Right renal pelvis (tissue), 4 donors: ENCODE measurements around the gene RTKN2. TPM values are rescaled to one million over a fixed set of nuclear protein-coding genes. Genes with fewer than 3 reads are reported as not detected.
"Not testable (repeated sequence)": the region's sequence is repeated elsewhere in the genome, so short reads cannot be mapped to it uniquely, and the experiment has no call there.

Source experiments
- DNase-seq, 4 donors: peaks; one replicate each; pipeline ENCODE4 v3.0.0-alpha.2; 2013; ENCODE audit warnings: low read depth in 4 of 4, low spot score in 3 of 4, missing footprints in 1 of 4
- polyA plus RNA-seq, 4 donors: library from polyadenylated mRNA; unstranded; fragments of 120-200 nt; gene quantifications; one replicate each; pipeline ENCODE4 v1.2.1, GENCODE V29; 2013; ENCODE audit not compliant: insufficient read length in 4 of 4

RTKN2 gene
- polyA plus RNA-seq: 10 to 100 TPM; 10.0 to 13.7 (median 12.5) TPM

- peak; percentile 87 to 94 (median 91) for DNase-seq
These were observed at the start of gene RTKN2 for GRCh38 chr10:62268399-62269114. Gene RTKN2, minus strand, starts transcription at chr10:62268844. Its CDS starts 234 bp downstream, at chr10:62268610.

- DNase-seq: no peak
These were observed 48.6 kb upstream of the RTKN2 start for GRCh38 chr10:62317257-62317656.

- no peak for DNase-seq
These were observed 40.6 kb upstream of the RTKN2 start for GRCh38 chr10:62309254-62309653.

GRCh38 chr10:62308101-62308500 is 39.5 kb upstream of the RTKN2 start:
- DNase-seq: no peak

GRCh38 chr10:62307635-62308034 is 39.0 kb upstream of the RTKN2 start:
- DNase-seq: no peak

GRCh38 chr10:62306663-62307062 is 38.0 kb upstream of the RTKN2 start:
- DNase-seq: no peak

GRCh38 chr10:62305813-62306212 is 37.2 kb upstream of the RTKN2 start:
- DNase-seq: no peak

GRCh38 chr10:62303922-62304321 is 35.3 kb upstream of the RTKN2 start:
- no peak for DNase-seq

- DNase-seq: no peak
These were observed 34.1 kb upstream of the RTKN2 start for GRCh38 chr10:62302760-62303159.

GRCh38 chr10:62297857-62298256 is 29.2 kb upstream of the RTKN2 start:
- no peak for DNase-seq

- no peak for DNase-seq
These were observed 15.6 kb upstream of the RTKN2 start for GRCh38 chr10:62284221-62284620.

GRCh38 chr10:62281348-62281747 is 12.7 kb upstream of the RTKN2 start:
- peak in 1 of 4 donors; percentile 14 for DNase-seq

- not testable (repeated sequence) for DNase-seq
These were observed 11.7 kb upstream of the RTKN2 start for GRCh38 chr10:62280392-62280791.

GRCh38 chr10:62278441-62278910 is 9.8 kb upstream of the RTKN2 start:
- no peak for DNase-seq

- DNase-seq: no peak
These were observed 9.3 kb upstream of the RTKN2 start for GRCh38 chr10:62277971-62278370.

GRCh38 chr10:62270020-62270419 is 1.4 kb upstream of the RTKN2 start:
- no peak for DNase-seq

- DNase-seq: no peak
These were observed 631 bp downstream of the RTKN2 start for GRCh38 chr10:62268027-62268398.

- DNase-seq: no peak
These were observed 2.0 kb downstream of the RTKN2 start for GRCh38 chr10:62266611-62267010.

GRCh38 chr10:62266147-62266546 is 2.5 kb downstream of the RTKN2 start:
- DNase-seq: no peak

- peak in 2 of 4 donors; percentile 60 to 65 for DNase-seq
These were observed 3.8 kb downstream of the RTKN2 start for GRCh38 chr10:62264702-62265436.

GRCh38 chr10:62264126-62264525 is 4.5 kb downstream of the RTKN2 start:
- DNase-seq: no peak

GRCh38 chr10:62261666-62262065 is 7.0 kb downstream of the RTKN2 start:
- DNase-seq: no peak
